GM12878 (cell line): ENCODE measurements around the gene GLI1.

ENCODE experiments used
- CTCF ChIP-seq, 3 experiments: IDR thresholded peaks in 2 of 3; conservative IDR thresholded peaks in 1 of 3; 2 replicates each; pipeline ENCODE4 v1.5.1; 2011; ENCODE audit warnings: low read depth in 3 of 3, low read length in 3 of 3, mild to moderate bottlenecking in 3 of 3, control low read depth in 2 of 3, moderate library complexity in 2 of 3, inconsistent platforms in 1 of 3, mixed read lengths in 1 of 3; ENCODE audit not compliant: control insufficient read depth in 2 of 3, insufficient read depth in 1 of 3; ENCODE audit errors: extremely low read depth in 1 of 3
- EZH2 ChIP-seq: IDR thresholded peaks from 2 replicates; pipeline ENCODE4 v1.6.1; 2012; ENCODE audit warnings: low read depth, mild to moderate bottlenecking, control low read depth, inconsistent platforms, low read length, borderline replicate concordance; ENCODE audit not compliant: control insufficient read depth
- FOXM1 ChIP-seq: IDR thresholded peaks from 2 replicates; pipeline ENCODE4 v1.6.1; 2012; ENCODE audit warnings: low read depth, mild to moderate bottlenecking, inconsistent platforms, low read length, moderate library complexity
- IKZF1 ChIP-seq: fragments of 450-650 bp; conservative IDR thresholded peaks from 2 replicates; pipeline ENCODE4 v1.6.1; 2017; ENCODE audit warnings: antibody characterized with exemption, mild to moderate bottlenecking
- POLR2A ChIP-seq: IDR thresholded peaks from 2 replicates; pipeline ENCODE4 v1.6.1; 2011; ENCODE audit warnings: low read depth, mild to moderate bottlenecking, low read length
- REST ChIP-seq: IDR thresholded peaks from 2 replicates; pipeline ENCODE4 v1.6.1; 2012; ENCODE audit warnings: mild to moderate bottlenecking, low read depth, low read length

GRCh38 chr12:57500213-57500612 lies 40.6 kb downstream of the GLI1 start:
- TF ChIP-seq IKZF1 (no peak), CTCF (IDR thresholded peaks at IDR 0.05 in 2 of 3, conservative IDR thresholded peaks at IDR 0.05 in 1 of 3; ENCODE audit: control insufficient read depth in 2 of 3, extremely low read depth in 1 of 3, insufficient read depth in 1 of 3, low read depth in 3 of 3, low read length in 3 of 3) (no peak), REST (no peak), FOXM1 (no peak), POLR2A (peak; percentile 55), EZH2 (no peak)
